ENCODE measurements around the gene SELP. TPM values are rescaled to one million over a fixed set of nuclear protein-coding genes. Genes with fewer than 3 reads are reported as not detected.

SELP gene
- total RNA-seq, 4 donors from 2014 or later: 0.70 to 8.3 (median 4.9) TPM

- Histone ChIP-seq H3K4me3 (no peak overlapping the region), H3K9me3 (no peaks in the 10 kb centered on the region), H3K27ac (no peak overlapping the region), H3K27me3 (no peaks in the 10 kb centered on the region), H3K36me3 (no peaks in the 10 kb centered on the region), H3K4me1 (no peaks in the 10 kb centered on the region)
- DNase-seq: no peak
- TF ChIP-seq CTCF (IDR thresholded peaks at IDR 0.05): no peak
- no peak for TF ChIP-seq POLR2A (IDR thresholded peaks at IDR 0.05)
Observed at GRCh38 chr1:169644297-169644696, 14.4 kb upstream of the SELP start.

- no peak for TF ChIP-seq CTCF (IDR thresholded peaks at IDR 0.05)
- no peak for TF ChIP-seq POLR2A (IDR thresholded peaks at IDR 0.05)
Observed at GRCh38 chr1:169634877-169635276, 5.0 kb upstream of the SELP start.

GRCh38 chr1:169634145-169634544 lies 4.2 kb upstream of the SELP start:
- H3K27ac ChIP-seq: no peak overlapping the region
- H3K9me3 ChIP-seq: peaks cover 0 to 9% (median 3%) of the 10 kb centered on the region in 4 donors
- DNase-seq: no peak
- no peaks in the 10 kb centered on the region for H3K4me1 ChIP-seq
- TF ChIP-seq POLR2A (IDR thresholded peaks at IDR 0.05) (no peak), CTCF (IDR thresholded peaks at IDR 0.05) (no peak)
- no peak overlapping the region for H3K4me3 ChIP-seq
- H3K27me3 ChIP-seq: no peaks in the 10 kb centered on the region
- H3K36me3 ChIP-seq: no peaks in the 10 kb centered on the region

More at GRCh38 chr1:169634877-169635276, 5.0 kb upstream of the SELP start:
- no peaks in the 10 kb centered on the region for H3K4me1 ChIP-seq
- no peak overlapping the region for H3K4me3 ChIP-seq
- peaks cover 0 to 9% (median 3%) of the 10 kb centered on the region in 4 donors for H3K9me3 ChIP-seq
- no peaks in the 10 kb centered on the region for H3K27me3 ChIP-seq
- DNase-seq: no peak
- H3K36me3 ChIP-seq: no peaks in the 10 kb centered on the region
- H3K27ac ChIP-seq: no peak overlapping the region

- Histone ChIP-seq H3K27ac (no peak overlapping the region), H3K36me3 (no peaks in the 10 kb centered on the region), H3K4me1 (no peaks in the 10 kb centered on the region), H3K27me3 (no peaks in the 10 kb centered on the region), H3K4me3 (no peak overlapping the region), H3K9me3 (peaks cover 0 to 9% (median 3%) of the 10 kb centered on the region in 4 donors)
- TF ChIP-seq CTCF (IDR thresholded peaks at IDR 0.05) (no peak), POLR2A (IDR thresholded peaks at IDR 0.05) (no peak)
- DNase-seq: no peak
Observed at GRCh38 chr1:169631249-169631648, 1.3 kb upstream of the SELP start.

- no peak overlapping the region for H3K4me3 ChIP-seq
- no peak overlapping the region for H3K27ac ChIP-seq
- no peaks in the 10 kb centered on the region for H3K27me3 ChIP-seq
- H3K4me1 ChIP-seq: no peaks in the 10 kb centered on the region
- no peak for DNase-seq
- H3K9me3 ChIP-seq: no peaks in the 10 kb centered on the region
- H3K36me3 ChIP-seq: no peaks in the 10 kb centered on the region
- TF ChIP-seq CTCF (IDR thresholded peaks at IDR 0.05) (no peak), POLR2A (IDR thresholded peaks at IDR 0.05) (no peak)
Observed at GRCh38 chr1:169624912-169625311, 5.0 kb downstream of the SELP start.

- Histone ChIP-seq H3K4me1 (no peaks in the 10 kb centered on the region), H3K27me3 (no peaks in the 10 kb centered on the region), H3K36me3 (no peaks in the 10 kb centered on the region), H3K27ac (no peak overlapping the region), H3K9me3 (no peaks in the 10 kb centered on the region), H3K4me3 (no peak overlapping the region)
- DNase-seq: no peak
- TF ChIP-seq CTCF (IDR thresholded peaks at IDR 0.05): no peak
- TF ChIP-seq POLR2A (IDR thresholded peaks at IDR 0.05): no peak
Observed at GRCh38 chr1:169624122-169624521, 5.8 kb downstream of the SELP start.

Measured in Peyer's patch (tissue), 4 donors.